Mesenchymal stem cell (in vitro differentiated cells and primary cell): ENCODE results near the gene TMEM185A.
"Not testable (repeated sequence)": the region's sequence is repeated elsewhere in the genome, so short reads cannot be mapped to it uniquely, and the experiment has no call there.

Experiments
- DNase-seq: peaks from one replicate; pipeline ENCODE4 v3.0.0-alpha.2; 2013
- H2AFZ ChIP-seq: one replicate; pipeline ENCODE4 v1.6.1; 2013; ENCODE audit warnings: low read depth, mild to moderate bottlenecking, control low read depth, inconsistent platforms, low read length, moderate library complexity
- H2AK5ac ChIP-seq: 2 replicates; pipeline ENCODE4 v1.6.1; 2013; ENCODE audit warnings: low read length, moderate library complexity, mild to moderate bottlenecking, inconsistent platforms; ENCODE audit not compliant: severe bottlenecking
- H2BK120ac ChIP-seq: one replicate; pipeline ENCODE4 v1.6.1; 2013; ENCODE audit warnings: low read depth, mild to moderate bottlenecking, inconsistent platforms, low read length, moderate library complexity
- H2BK12ac ChIP-seq, 2 experiments: one replicate each; pipeline ENCODE4 v1.6.1; 2013; ENCODE audit warnings: inconsistent platforms in 2 of 2, low read length in 2 of 2, mild to moderate bottlenecking in 2 of 2, moderate library complexity in 2 of 2, control low read depth in 1 of 2
- H2BK15ac ChIP-seq: one replicate; pipeline ENCODE4 v1.6.1; 2013; ENCODE audit warnings: mild to moderate bottlenecking, low read depth, inconsistent platforms; ENCODE audit not compliant: poor library complexity, severe bottlenecking
- H2BK5ac ChIP-seq: 2 replicates; pipeline ENCODE4 v1.6.1; 2013; ENCODE audit warnings: low read depth, mild to moderate bottlenecking, low read length, control low read depth, inconsistent platforms; ENCODE audit not compliant: poor library complexity, severe bottlenecking
- H3K14ac ChIP-seq, 2 experiments: one replicate each; pipeline ENCODE4 v1.6.1; 2013; ENCODE audit warnings: inconsistent platforms in 2 of 2, low read length in 2 of 2, control low read depth in 1 of 2, mild to moderate bottlenecking in 1 of 2, moderate library complexity in 1 of 2
- H3K18ac ChIP-seq, 2 experiments: one replicate each; pipeline ENCODE4 v1.6.1; 2013; ENCODE audit warnings: inconsistent platforms in 2 of 2, low read length in 2 of 2, control low read depth in 1 of 2, low read depth in 1 of 2, mild to moderate bottlenecking in 1 of 2
- H3K23ac ChIP-seq, 2 experiments: one replicate each; pipeline ENCODE4 v1.6.1; 2013; ENCODE audit warnings: inconsistent platforms in 2 of 2, low read length in 2 of 2, mild to moderate bottlenecking in 2 of 2, moderate library complexity in 2 of 2, control low read depth in 1 of 2
- H3K27ac ChIP-seq: 2 replicates; pipeline ENCODE4 v1.5.1; 2013; ENCODE audit warnings: mild to moderate bottlenecking, moderate library complexity, low read length, control low read depth, inconsistent platforms; ENCODE audit not compliant: poor library complexity, severe bottlenecking
- H3K27me3 ChIP-seq, 2 experiments: 2 replicates each; pipeline versions ENCODE4 v1.6.1 to v1.7.0; 2013; ENCODE audit warnings: low read length in 2 of 2, mild to moderate bottlenecking in 2 of 2, moderate library complexity in 2 of 2, control low read depth in 1 of 2, inconsistent platforms in 1 of 2; ENCODE audit not compliant: control insufficient read depth in 1 of 2, insufficient read depth in 1 of 2
- H3K36me3 ChIP-seq, 2 experiments: 2 replicates each; pipeline versions ENCODE4 v1.6.1 to v1.7.0; 2013; ENCODE audit warnings: low read length in 2 of 2, control low read depth in 1 of 2, inconsistent platforms in 1 of 2, low read depth in 1 of 2, mild to moderate bottlenecking in 1 of 2; ENCODE audit not compliant: insufficient read depth in 2 of 2, control insufficient read depth in 1 of 2
- H3K4ac ChIP-seq, 2 experiments: one replicate each; pipeline ENCODE4 v1.6.1; 2013; ENCODE audit warnings: inconsistent platforms in 2 of 2, low read length in 2 of 2, mild to moderate bottlenecking in 2 of 2, moderate library complexity in 2 of 2, control low read depth in 1 of 2, low read depth in 1 of 2
- H3K4me1 ChIP-seq: 2 replicates; pipeline ENCODE4 v1.6.1; 2013; ENCODE audit warnings: low read depth, low read length, control low read depth; ENCODE audit not compliant: control insufficient read depth, insufficient read depth
- H3K4me2 ChIP-seq: 2 replicates; pipeline ENCODE4 v1.6.1; 2013; ENCODE audit warnings: low read length, mild to moderate bottlenecking, inconsistent platforms; ENCODE audit not compliant: poor library complexity, severe bottlenecking
- H3K4me3 ChIP-seq, 2 experiments: 2 replicates each; pipeline versions ENCODE4 v1.5.1 to v1.7.0; 2013; ENCODE audit warnings: low read length in 2 of 2, mild to moderate bottlenecking in 2 of 2, control low read depth in 1 of 2, low read depth in 1 of 2; ENCODE audit not compliant: insufficient read depth in 1 of 2
- H3K79me1 ChIP-seq: replicated peaks from 2 replicates; pipeline ENCODE4 v1.6.1; 2013; ENCODE audit warnings: mild to moderate bottlenecking, control low read depth, low read length, inconsistent platforms; ENCODE audit not compliant: poor library complexity, severe bottlenecking
- H3K9ac ChIP-seq: 2 replicates; pipeline ENCODE4 v1.7.0; 2013; ENCODE audit warnings: mild to moderate bottlenecking, low read length, moderate library complexity
- H3K9me3 ChIP-seq: 2 replicates; pipeline ENCODE4 v1.7.0; 2013; ENCODE audit warnings: mild to moderate bottlenecking, low read length; ENCODE audit not compliant: control insufficient read depth
- H4K8ac ChIP-seq: one replicate; pipeline ENCODE4 v1.6.1; 2013; ENCODE audit warnings: inconsistent platforms, mild to moderate bottlenecking, low read length, moderate library complexity
- H4K91ac ChIP-seq: one replicate; pipeline ENCODE4 v1.6.1; 2013; ENCODE audit warnings: mild to moderate bottlenecking, low read length, inconsistent platforms
- WGBS: methylation state at CpG from one replicate; pipeline ENCODE4 v1.1.7; 2013; ENCODE audit warnings: mixed read lengths; 5-methylcytosine and 5-hydroxymethylcytosine counted together

TMEM185A gene

GRCh38 chrX:149611623-149612175 is 19.9 kb downstream of the TMEM185A start:
- H4K8ac ChIP-seq: no peak overlapping the region
- H3K27ac ChIP-seq: no peak overlapping the region
- peaks cover 4 to 8% of the 10 kb centered on the region in 2 experiments for H3K36me3 ChIP-seq
- no peak overlapping the region for H4K91ac ChIP-seq
- peaks cover 2% of the 10 kb centered on the region for H3K4me1 ChIP-seq
- no CpG with 5 or more reads among the region's 1 CpG for WGBS
- no peak for DNase-seq
- H2AFZ ChIP-seq: no peak overlapping the region
- H3K9me3 ChIP-seq: no peaks in the 10 kb centered on the region
- H3K18ac ChIP-seq: no peak overlapping the region
- H2BK15ac ChIP-seq: no peak overlapping the region
- H2AK5ac ChIP-seq: no peak overlapping the region
- H3K9ac ChIP-seq: no peak overlapping the region
- no peak overlapping the region for H3K14ac ChIP-seq
- H3K4ac ChIP-seq: no peak overlapping the region
- no peak overlapping the region for H3K23ac ChIP-seq
- peaks cover 15% of the 10 kb centered on the region for H3K79me1 ChIP-seq
- no peak overlapping the region for H2BK12ac ChIP-seq
- H2BK5ac ChIP-seq: no peak overlapping the region
- no peak overlapping the region for H3K4me2 ChIP-seq
- H3K27me3 ChIP-seq: peaks cover 0 to 4% of the 10 kb centered on the region in 2 experiments
- no peak overlapping the region for H2BK120ac ChIP-seq
- H3K4me3 ChIP-seq: no peak overlapping the region

DNA sequence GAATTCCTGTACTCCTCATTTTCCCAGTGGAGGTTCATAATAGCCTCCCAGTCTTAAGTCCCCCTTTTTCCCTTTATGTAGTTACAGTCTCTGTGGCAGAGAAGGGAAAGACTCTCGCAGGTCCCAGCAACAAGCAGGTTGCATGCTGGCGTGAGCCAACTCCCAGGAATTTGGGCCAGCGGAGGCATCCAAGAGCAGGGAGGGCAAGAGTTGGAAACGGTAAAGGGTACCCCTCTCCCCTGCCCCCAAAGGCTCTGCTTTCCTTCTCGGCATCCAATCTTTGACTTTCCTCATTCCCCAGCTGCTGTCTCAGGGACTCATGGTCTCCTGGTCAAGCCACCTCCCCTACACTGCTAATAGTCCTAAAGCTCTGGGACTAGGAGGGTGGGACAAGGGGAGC is 21.1 kb downstream of the TMEM185A start:
- Histone ChIP-seq H3K4ac (no peak overlapping the region), H3K4me2 (no peak overlapping the region)
- WGBS: 95% methylated on average over 3 of the region's 5 CpGs

DNA sequence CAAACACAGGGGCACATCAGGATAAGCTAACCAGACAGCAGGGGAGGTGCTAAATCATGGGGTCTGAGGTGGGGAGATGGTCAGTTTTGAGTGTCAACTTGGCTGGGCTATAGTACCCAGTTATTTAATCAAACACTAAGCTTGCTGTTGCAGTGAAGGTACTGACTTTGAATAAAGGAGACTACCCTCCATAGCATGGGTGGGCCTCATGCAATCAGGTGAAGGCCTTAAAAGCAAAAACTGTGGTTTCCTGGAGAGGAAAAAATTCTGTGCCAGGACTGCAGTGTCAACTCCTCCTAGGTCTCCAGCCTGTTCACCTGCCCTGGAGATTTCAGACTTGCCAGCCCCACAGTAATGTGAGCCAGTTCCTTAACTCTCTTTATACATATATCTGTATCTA is 23.9 kb downstream of the TMEM185A start:
- no peak overlapping the region for H2BK15ac ChIP-seq
- H2BK5ac ChIP-seq: no peak overlapping the region
- peaks cover 4 to 14% of the 10 kb centered on the region in 2 experiments for H3K36me3 ChIP-seq
- H3K9ac ChIP-seq: no peak overlapping the region
- no peak overlapping the region for H3K4me2 ChIP-seq
- H3K14ac ChIP-seq: no peak overlapping the region
- H3K79me1 ChIP-seq: peaks cover 27% of the 10 kb centered on the region
- H3K9me3 ChIP-seq: no peaks in the 10 kb centered on the region
- DNase-seq: no peak
- peaks cover 8% of the 10 kb centered on the region for H3K4me1 ChIP-seq
- no peak overlapping the region for H3K4ac ChIP-seq
- no peak overlapping the region for H2AFZ ChIP-seq
- no peak overlapping the region for H2BK12ac ChIP-seq
- H3K27ac ChIP-seq: no peak overlapping the region
- H3K23ac ChIP-seq: no peak overlapping the region
- peaks cover 0 to 4% of the 10 kb centered on the region in 2 experiments for H3K27me3 ChIP-seq
- H4K91ac ChIP-seq: no peak overlapping the region
- no peak overlapping the region for H4K8ac ChIP-seq
- H3K18ac ChIP-seq: no peak overlapping the region
- H2BK120ac ChIP-seq: no peak overlapping the region
- H3K4me3 ChIP-seq: no peak overlapping the region
- no peak overlapping the region for H2AK5ac ChIP-seq

More for the DNA sequence above, 21.1 kb downstream of the TMEM185A start:
- H3K18ac ChIP-seq: no peak overlapping the region
- no peak overlapping the region for H3K23ac ChIP-seq
- H3K9ac ChIP-seq: no peak overlapping the region
- no peak overlapping the region for H4K91ac ChIP-seq
- no peak overlapping the region for H4K8ac ChIP-seq
- H2BK15ac ChIP-seq: no peak overlapping the region
- H3K4me1 ChIP-seq: peaks cover 7% of the 10 kb centered on the region
- H3K27ac ChIP-seq: no peak overlapping the region
- no peak overlapping the region for H2AK5ac ChIP-seq
- H3K79me1 ChIP-seq: peaks cover 17% of the 10 kb centered on the region
- H3K9me3 ChIP-seq: no peaks in the 10 kb centered on the region
- H3K36me3 ChIP-seq: peaks cover 4 to 14% of the 10 kb centered on the region in 2 experiments
- no peak overlapping the region for H2BK5ac ChIP-seq
- no peak overlapping the region for H3K14ac ChIP-seq
- no peak overlapping the region for H2BK12ac ChIP-seq
- no peak for DNase-seq
- H2BK120ac ChIP-seq: no peak overlapping the region
- no peak overlapping the region for H3K4me3 ChIP-seq
- H3K27me3 ChIP-seq: peaks cover 0 to 4% of the 10 kb centered on the region in 2 experiments
- no peak overlapping the region for H2AFZ ChIP-seq

- not testable (repeated sequence) for H3K4me2 ChIP-seq, H3K14ac ChIP-seq, H3K27me3 ChIP-seq, H2BK12ac ChIP-seq, H3K9ac ChIP-seq, H3K9me3 ChIP-seq, H4K8ac ChIP-seq, H2BK15ac ChIP-seq, H3K27ac ChIP-seq, H3K23ac ChIP-seq, H2AFZ ChIP-seq, H4K91ac ChIP-seq, H3K4me3 ChIP-seq, H2BK120ac ChIP-seq, H3K18ac ChIP-seq, H3K4me1 ChIP-seq, H2AK5ac ChIP-seq, H3K4ac ChIP-seq
- 76% methylated on average over 3 of the region's 7 CpGs for WGBS
- Histone ChIP-seq H3K79me1 (peaks cover 22% of the 10 kb centered on the region), H2BK5ac (peak overlapping the region; percentile 19), H3K36me3 (peaks cover 4 to 14% of the 10 kb centered on the region in 2 experiments)
- peak; percentile 22 for DNase-seq
These were observed 26.2 kb downstream of the TMEM185A start for GRCh38 chrX:149605248-149605885.
